ENCODE data around the gene ALDOB. TPM values are rescaled to one million over a fixed set of nuclear protein-coding genes. Genes with fewer than 3 reads are reported as not detected.

Gene ALDOB
- total and polyA plus RNA-seq, 2 experiments from 2014 or later = not detected

- H2AFZ ChIP-seq = no peak overlapping the region
- Mint-ChIP-seq H3K9me3 (no peaks in the 10 kb centered on the region), H3K36me3 (ENCODE audit: low read depth) (peaks cover 14% of the 10 kb centered on the region), H3K4me1 (peaks cover 40% of the 10 kb centered on the region), H3K4me3 (no peak overlapping the region), H3K27me3 (ENCODE audit: insufficient read depth, low read depth, poor library complexity) (peaks cover 3% of the 10 kb centered on the region), H3K27ac (peak overlapping the region; percentile 25; the same call in 1 of the 2 replicates)
- TF ChIP-seq EZH2 (IDR thresholded peaks at IDR 0.05; ENCODE audit: low read depth, unreplicated experiment) (no peak), REST (IDR thresholded peaks at IDR 0.05; ENCODE audit: unreplicated experiment) (no peak), ZNF114 (CRISPR knock-in tag; IDR thresholded peaks at IDR 0.05) (no peak)
- no peaks in the 10 kb centered on the region for H3K36me3 ChIP-seq (ENCODE audit: insufficient read depth)
- DNase-seq (ENCODE audit: low spot score) = no peak
- H3K27ac ChIP-seq (ENCODE audit: low read depth) = no peak overlapping the region
- no peak for ATAC-seq
- no peak overlapping the region for H3K4me2 ChIP-seq
- H3K4me3 ChIP-seq = no peak overlapping the region
- H4K20me1 ChIP-seq (replicated peaks; ENCODE audit: insufficient read depth) = peaks cover 4% of the 10 kb centered on the region; the same call in 1 of the 2 replicates
- no peaks in the 10 kb centered on the region for H3F3A ChIP-seq (replicated peaks; ENCODE audit: low read depth)
- H3K9me2 ChIP-seq (ENCODE audit: insufficient read depth) = no peaks in the 10 kb centered on the region; the same call in 1 of the 2 replicates
- peaks cover 30% of the 10 kb centered on the region for H3K79me2 ChIP-seq (replicated peaks; ENCODE audit: insufficient read depth)
- H3K27me3 ChIP-seq (ENCODE audit: insufficient read depth) = peaks cover 7% of the 10 kb centered on the region
- peaks cover 21% of the 10 kb centered on the region for H3K4me1 ChIP-seq (ENCODE audit: insufficient read depth)
Observed at GRCh38 chr9:101480386-101480785, 44.8 kb upstream of the ALDOB start.

GRCh38 chr9:101479338-101480030, 43.9 kb upstream of the ALDOB start:
- Histone ChIP-seq H3K36me3 (ENCODE audit: insufficient read depth) (no peaks in the 10 kb centered on the region), H4K20me1 (replicated peaks; ENCODE audit: insufficient read depth) (peaks cover 4% of the 10 kb centered on the region; the same call in 1 of the 2 replicates), H3K4me2 (no peak overlapping the region), H3K4me1 (ENCODE audit: insufficient read depth) (peaks cover 19% of the 10 kb centered on the region), H2AFZ (no peak overlapping the region), H3K27me3 (ENCODE audit: insufficient read depth) (no peaks in the 10 kb centered on the region), H3F3A (replicated peaks; ENCODE audit: low read depth) (no peaks in the 10 kb centered on the region), H3K4me3 (no peak overlapping the region), H3K9me2 (ENCODE audit: insufficient read depth) (no peaks in the 10 kb centered on the region; the same call in 1 of the 2 replicates), H3K27ac (ENCODE audit: low read depth) (no peak overlapping the region), H3K79me2 (replicated peaks; ENCODE audit: insufficient read depth) (peaks cover 30% of the 10 kb centered on the region)
- peak; percentile 45 for DNase-seq (ENCODE audit: low spot score)
- H3K27ac Mint-ChIP-seq = peak overlapping the region; percentile 67
- H3K4me1 Mint-ChIP-seq = peaks cover 35% of the 10 kb centered on the region
- peaks cover 22% of the 10 kb centered on the region for H3K36me3 Mint-ChIP-seq (ENCODE audit: low read depth)
- H3K27me3 Mint-ChIP-seq (ENCODE audit: insufficient read depth, low read depth, poor library complexity) = peaks cover 3% of the 10 kb centered on the region
- peak; percentile 79 for ATAC-seq
- H3K9me3 Mint-ChIP-seq = no peaks in the 10 kb centered on the region
- no peak overlapping the region for H3K4me3 Mint-ChIP-seq
- TF ChIP-seq ZNF114 (CRISPR knock-in tag; IDR thresholded peaks at IDR 0.05) = no peak
- no peak for TF ChIP-seq ETS1 (IDR thresholded peaks at IDR 0.05)
- no peak for TF ChIP-seq EZH2phosphoT487 (IDR thresholded peaks at IDR 0.05; ENCODE audit: unreplicated experiment)
- TF ChIP-seq ZNF331 (CRISPR knock-in tag; IDR thresholded peaks at IDR 0.05; ENCODE audit: low read depth) = no peak
- no peak for TF ChIP-seq ZNF462 (CRISPR knock-in tag; IDR thresholded peaks at IDR 0.05)
- TF ChIP-seq POLR2AphosphoS5 (IDR thresholded peaks at IDR 0.05; ENCODE audit: low read depth) = no peak
